Measurements from ENCODE around the gene AKAP13.

Gene AKAP13

DNA sequence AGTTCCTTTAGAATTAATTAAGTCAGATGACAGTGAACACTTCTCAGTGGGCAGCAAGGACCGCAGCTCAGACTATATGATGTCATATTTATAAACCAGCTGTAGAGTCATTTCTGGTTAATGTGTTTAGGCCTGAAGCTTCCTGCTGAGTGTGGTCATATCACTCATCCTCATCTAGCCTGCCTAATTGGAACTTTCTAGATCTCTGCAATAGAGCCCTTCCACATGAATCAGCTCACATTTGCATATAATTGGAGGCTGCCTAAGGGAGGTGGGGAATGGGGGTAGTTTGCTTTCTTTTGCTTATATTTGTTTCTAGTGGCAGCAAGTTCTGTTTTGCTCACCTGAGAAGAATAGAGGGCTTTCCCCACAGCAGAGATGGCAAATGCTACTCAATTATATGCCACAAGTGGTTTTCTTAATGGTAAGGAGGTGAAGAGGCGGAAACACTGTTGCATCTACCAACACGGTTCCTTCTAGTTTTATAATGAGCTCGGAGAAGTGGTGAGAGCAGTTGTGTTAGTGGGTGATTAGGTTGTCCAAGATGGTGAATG is 266.2 kb downstream of the AKAP13 start:
- Histone ChIP-seq H3K4me2 (ENCODE audit: low read length) (no peak overlapping the region), H2AFZ (ENCODE audit: low read depth, low read length) (no peak overlapping the region), H3K4me3 (ENCODE audit: low read length) (no peak overlapping the region), H3K36me3 (replicated peaks; ENCODE audit: low read depth, low read length) (peaks cover 22% of the 10 kb centered on the region), H3K9me3 (ENCODE audit: insufficient read depth, low read length) (no peaks in the 10 kb centered on the region), H3K79me2 (ENCODE audit: low read length) (0 out of 2 replicates have a peak, but pooled peaks cover 3% of the 10 kb centered on the region), H3K4me1 (ENCODE audit: low read length) (peaks cover 7% of the 10 kb centered on the region), H4K20me1 (ENCODE audit: insufficient read depth, low read length) (peaks cover 11% of the 10 kb centered on the region), H3K27ac (ENCODE audit: low read length) (no peak overlapping the region), H3K27me3 (ENCODE audit: low read depth, low read length) (no peaks in the 10 kb centered on the region), H3K9ac (ENCODE audit: low read length) (no peak overlapping the region)
- TF ChIP-seq CTCF (IDR thresholded peaks at IDR 0.05; ENCODE audit: low read depth, low read length) (no peak), EZH2phosphoT487 (IDR thresholded peaks at IDR 0.05; ENCODE audit: low read depth) (no peak)

- H3K4me2 ChIP-seq (ENCODE audit: low read length), result no peak overlapping the region
Observed at GRCh38 chr15:85649372-85649771, 269.0 kb downstream of the AKAP13 start.

DNA sequence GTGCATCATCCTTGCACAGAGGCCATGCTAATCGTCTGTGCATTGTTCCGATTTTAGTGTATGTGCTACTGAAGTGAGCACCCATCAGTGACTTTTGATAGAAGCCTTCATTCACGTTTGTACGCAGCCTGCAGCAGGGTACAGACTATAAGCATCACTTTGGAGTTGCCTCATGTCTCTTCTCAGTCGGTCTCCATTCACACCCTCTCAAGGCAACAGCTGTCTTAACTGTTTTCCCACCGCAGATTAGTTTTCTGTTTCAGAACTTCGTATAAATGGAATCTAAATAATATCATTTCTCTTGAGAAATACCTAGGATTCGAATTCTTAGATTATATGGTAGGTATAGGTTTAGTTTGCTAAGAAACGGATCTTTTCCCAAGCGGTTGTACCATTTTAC is 271.1 kb downstream of the AKAP13 start:
- Histone ChIP-seq H3K36me3 (replicated peaks; ENCODE audit: low read depth, low read length) (peaks cover 22% of the 10 kb centered on the region), H3K27me3 (ENCODE audit: low read depth, low read length) (no peaks in the 10 kb centered on the region), H3K9me3 (ENCODE audit: insufficient read depth, low read length) (no peaks in the 10 kb centered on the region), H2AFZ (ENCODE audit: low read depth, low read length) (no peak overlapping the region), H3K27ac (ENCODE audit: low read length) (no peak overlapping the region), H4K20me1 (ENCODE audit: insufficient read depth, low read length) (peaks cover 17% of the 10 kb centered on the region), H3K4me1 (ENCODE audit: low read length) (no peaks in the 10 kb centered on the region), H3K9ac (ENCODE audit: low read length) (no peak overlapping the region), H3K79me2 (ENCODE audit: low read length) (no peaks in the 10 kb centered on the region), H3K4me2 (ENCODE audit: low read length) (no peak overlapping the region), H3K4me3 (ENCODE audit: low read length) (no peak overlapping the region)
- TF ChIP-seq CTCF (IDR thresholded peaks at IDR 0.05; ENCODE audit: low read depth, low read length) (no peak), EZH2phosphoT487 (IDR thresholded peaks at IDR 0.05; ENCODE audit: low read depth) (no peak)

More at GRCh38 chr15:85649372-85649771, 269.0 kb downstream of the AKAP13 start:
- H3K27me3 ChIP-seq (ENCODE audit: low read depth, low read length), result no peaks in the 10 kb centered on the region
- H2AFZ ChIP-seq (ENCODE audit: low read depth, low read length), result no peak overlapping the region
- H3K79me2 ChIP-seq (ENCODE audit: low read length), result no peaks in the 10 kb centered on the region
- H4K20me1 ChIP-seq (ENCODE audit: insufficient read depth, low read length), result peaks cover 14% of the 10 kb centered on the region
- H3K9ac ChIP-seq (ENCODE audit: low read length), result no peak overlapping the region
- H3K9me3 ChIP-seq (ENCODE audit: insufficient read depth, low read length), result no peaks in the 10 kb centered on the region
- no peak overlapping the region for H3K27ac ChIP-seq (ENCODE audit: low read length)
- TF ChIP-seq EZH2phosphoT487 (IDR thresholded peaks at IDR 0.05; ENCODE audit: low read depth), result no peak
- no peak for TF ChIP-seq CTCF (IDR thresholded peaks at IDR 0.05; ENCODE audit: low read depth, low read length)
- no peaks in the 10 kb centered on the region for H3K4me1 ChIP-seq (ENCODE audit: low read length)
- peaks cover 21% of the 10 kb centered on the region for H3K36me3 ChIP-seq (replicated peaks; ENCODE audit: low read depth, low read length)
- H3K4me3 ChIP-seq (ENCODE audit: low read length), result no peak overlapping the region

- H3K27me3 ChIP-seq (ENCODE audit: low read depth, low read length), result no peaks in the 10 kb centered on the region
- no peaks in the 10 kb centered on the region for H3K79me2 ChIP-seq (ENCODE audit: low read length)
- no peak overlapping the region for H3K4me3 ChIP-seq (ENCODE audit: low read length)
- no peak overlapping the region for H2AFZ ChIP-seq (ENCODE audit: low read depth, low read length)
- H3K9me3 ChIP-seq (ENCODE audit: insufficient read depth, low read length), result no peaks in the 10 kb centered on the region
- no peaks in the 10 kb centered on the region for H3K4me1 ChIP-seq (ENCODE audit: low read length)
- H3K9ac ChIP-seq (ENCODE audit: low read length), result no peak overlapping the region
- peaks cover 17% of the 10 kb centered on the region for H4K20me1 ChIP-seq (ENCODE audit: insufficient read depth, low read length)
- TF ChIP-seq EZH2phosphoT487 (IDR thresholded peaks at IDR 0.05; ENCODE audit: low read depth) (no peak), CTCF (IDR thresholded peaks at IDR 0.05; ENCODE audit: low read depth, low read length) (no peak)
- peaks cover 21% of the 10 kb centered on the region for H3K36me3 ChIP-seq (replicated peaks; ENCODE audit: low read depth, low read length)
- no peak overlapping the region for H3K4me2 ChIP-seq (ENCODE audit: low read length)
- H3K27ac ChIP-seq (ENCODE audit: low read length), result no peak overlapping the region
Observed at GRCh38 chr15:85652457-85652856, 272.1 kb downstream of the AKAP13 start.

All from OCI-LY3 (cell line).